Skeletal muscle tissue (tissue), 4 donors: Measurements from ENCODE around the gene UTF1. TPM values are rescaled to one million over a fixed set of nuclear protein-coding genes. Genes with fewer than 3 reads are reported as not detected.

Experiments
- H3K27ac ChIP-seq: one replicate; pipeline ENCODE4 v1.7.0; 2013; ENCODE audit warnings: mild to moderate bottlenecking, low read depth, low read length, inconsistent platforms
- H3K27me3 ChIP-seq, 3 donors: one replicate each; pipeline ENCODE4 v1.7.0; 2013; ENCODE audit warnings: low read length in 3 of 3; ENCODE audit not compliant: control insufficient read depth in 3 of 3, insufficient read depth in 3 of 3
- H3K36me3 ChIP-seq, 3 donors: one replicate each; pipeline ENCODE4 v1.7.0; 2013; ENCODE audit warnings: low read length in 3 of 3; ENCODE audit not compliant: control insufficient read depth in 3 of 3, insufficient read depth in 3 of 3
- H3K4me1 ChIP-seq, 3 donors: one replicate each; pipeline ENCODE4 v1.7.0; 2013; ENCODE audit warnings: low read length in 3 of 3, mild to moderate bottlenecking in 3 of 3; ENCODE audit not compliant: control insufficient read depth in 3 of 3, insufficient read depth in 3 of 3
- H3K4me3 ChIP-seq, 3 donors: one replicate each; pipeline ENCODE4 v1.7.0; 2013; ENCODE audit warnings: low read length in 3 of 3
- H3K9ac ChIP-seq, 3 donors: one replicate each; pipeline ENCODE4 v1.7.0; 2013; ENCODE audit warnings: low read length in 3 of 3, mild to moderate bottlenecking in 3 of 3, moderate library complexity in 2 of 3, low read depth in 1 of 3
- H3K9me3 ChIP-seq, 3 donors: one replicate each; pipeline ENCODE4 v1.7.0; 2013; ENCODE audit warnings: low read length in 3 of 3; ENCODE audit not compliant: control insufficient read depth in 3 of 3
- total RNA-seq: library from RNA; depleted of rRNA; stranded (reverse); fragments of >200 nt; gene quantifications from one replicate; pipeline ENCODE4 v1.2.3, GENCODE V29; 2014
- donor health status: Osteomylitis.

UTF1 gene
- total RNA-seq, 1 donor from 2014 or later = not detected

- H3K9me3 ChIP-seq = no peaks in the 10 kb centered on the region
- no peak overlapping the region for H3K4me3 ChIP-seq
- no peak overlapping the region for H3K9ac ChIP-seq
- no peaks in the 10 kb centered on the region for H3K36me3 ChIP-seq
- H3K4me1 ChIP-seq = no peaks in the 10 kb centered on the region
- H3K27me3 ChIP-seq = peaks cover 17 to 35% (median 30%) of the 10 kb centered on the region in 3 donors
- H3K27ac ChIP-seq = no peak overlapping the region
These were observed 20.9 kb upstream of the UTF1 start for GRCh38 chr10:133209117-133209516.

DNA sequence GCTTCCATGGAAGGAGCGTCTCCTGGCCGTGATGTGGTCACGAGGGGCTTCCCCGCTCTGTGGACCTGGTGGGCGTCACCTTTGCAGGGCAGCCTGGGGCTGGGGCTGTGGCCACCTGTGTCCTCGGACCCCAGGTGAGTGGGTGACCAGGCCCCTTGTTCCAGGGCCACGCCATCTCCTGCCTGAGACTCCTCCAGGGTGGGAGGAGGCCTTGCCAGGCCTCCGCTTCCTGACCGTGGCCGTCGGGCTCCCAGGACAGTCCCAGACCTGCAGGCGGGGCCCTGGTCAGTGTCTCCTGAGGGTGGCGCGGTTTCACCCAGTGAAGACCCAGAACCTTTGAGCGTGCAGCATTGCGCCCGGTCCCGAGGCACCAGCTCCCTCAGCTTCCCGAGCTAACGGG is 20.4 kb upstream of the UTF1 start:
- Histone ChIP-seq H3K9ac (no peak overlapping the region), H3K4me3 (no peak overlapping the region), H3K4me1 (no peaks in the 10 kb centered on the region), H3K27me3 (peaks cover 20 to 39% (median 35%) of the 10 kb centered on the region in 3 donors), H3K9me3 (no peaks in the 10 kb centered on the region), H3K36me3 (no peaks in the 10 kb centered on the region), H3K27ac (no peak overlapping the region)

DNA sequence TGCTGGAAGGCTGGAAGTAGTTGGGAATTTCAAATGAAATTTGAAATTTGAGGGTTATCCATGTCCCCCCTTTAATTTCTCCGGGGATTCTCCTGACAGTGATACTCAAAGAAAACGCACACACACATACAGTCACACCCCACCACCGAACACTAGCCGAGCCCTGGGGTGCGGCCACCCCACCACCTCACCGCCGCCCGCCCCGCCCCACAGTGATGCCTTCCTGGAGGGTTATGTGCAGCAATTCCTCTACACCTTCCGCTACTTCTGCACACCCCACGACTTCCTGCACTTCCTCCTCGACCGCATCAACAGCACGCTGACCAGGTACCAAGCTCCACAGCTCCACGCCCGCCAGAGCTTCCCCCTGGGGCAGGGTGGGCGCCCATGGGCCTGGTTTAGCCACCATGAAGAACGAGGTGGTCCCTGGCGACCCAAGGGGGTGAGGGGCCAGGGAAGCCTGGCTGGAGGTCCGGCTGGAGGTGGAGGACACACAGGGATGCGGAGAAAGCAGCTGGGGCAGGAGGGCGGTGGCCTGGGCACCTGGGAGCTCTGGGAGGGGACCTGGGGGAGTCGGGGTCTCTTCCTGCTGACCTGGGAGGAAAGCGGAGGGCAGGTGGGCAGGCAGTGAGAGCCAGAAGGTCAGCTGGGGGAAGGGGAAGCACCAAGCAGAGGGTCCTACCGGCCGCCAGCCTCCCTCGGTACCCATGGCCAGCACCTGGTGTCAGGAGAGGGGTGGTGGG is 19.4 kb upstream of the UTF1 start:
- peaks cover 20 to 44% (median 39%) of the 10 kb centered on the region in 3 donors for H3K27me3 ChIP-seq
- no peaks in the 10 kb centered on the region for H3K4me1 ChIP-seq
- H3K4me3 ChIP-seq = no peak overlapping the region
- no peaks in the 10 kb centered on the region for H3K36me3 ChIP-seq
- H3K9me3 ChIP-seq = no peaks in the 10 kb centered on the region
- H3K9ac ChIP-seq = no peak overlapping the region
- no peak overlapping the region for H3K27ac ChIP-seq

- no peak overlapping the region for H3K9ac ChIP-seq
- no peaks in the 10 kb centered on the region for H3K9me3 ChIP-seq
- H3K4me1 ChIP-seq = no peaks in the 10 kb centered on the region
- no peaks in the 10 kb centered on the region for H3K36me3 ChIP-seq
- no peak overlapping the region for H3K4me3 ChIP-seq
- H3K27me3 ChIP-seq = peaks cover 20 to 44% (median 42%) of the 10 kb centered on the region in 3 donors
- H3K27ac ChIP-seq = no peak overlapping the region
These were observed 18.7 kb upstream of the UTF1 start for GRCh38 chr10:133211141-133211830.

- H3K27me3 ChIP-seq = peaks cover 20 to 42% (median 39%) of the 10 kb centered on the region in 3 donors
- H3K4me1 ChIP-seq = no peaks in the 10 kb centered on the region
These were observed 17.8 kb upstream of the UTF1 start for GRCh38 chr10:133211959-133212852.

DNA sequence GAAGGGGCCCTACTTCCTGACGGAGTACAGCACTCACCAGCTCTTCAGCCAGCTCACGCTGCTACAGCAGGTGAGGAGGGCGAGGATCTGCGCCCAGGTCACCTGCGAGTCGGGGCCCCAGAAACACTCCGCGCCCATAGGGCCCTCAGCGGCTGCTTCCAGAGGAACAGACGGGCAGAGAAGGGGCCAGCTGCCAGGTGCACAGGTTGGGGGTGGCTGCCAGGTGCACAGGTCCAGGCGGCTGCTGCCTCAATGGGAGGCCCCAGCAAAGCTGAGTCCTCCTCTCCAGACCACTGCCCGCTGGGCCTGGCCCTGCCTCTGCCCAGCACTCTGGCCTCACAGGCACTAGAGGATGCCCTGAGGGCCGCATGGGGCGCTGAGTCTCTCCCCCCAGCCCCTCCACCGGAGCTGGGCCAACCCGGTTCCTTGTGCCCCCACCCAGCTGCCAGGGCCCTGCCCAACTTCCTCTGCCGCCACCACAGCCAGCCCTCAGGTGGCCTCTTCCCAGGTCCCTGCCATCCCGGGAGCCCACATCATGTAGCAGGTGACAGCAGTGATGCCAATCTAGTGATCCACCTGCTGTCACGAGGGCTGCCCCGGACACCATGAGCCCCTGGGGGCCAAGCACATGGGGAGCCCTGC is 17.0 kb upstream of the UTF1 start:
- Histone ChIP-seq H3K27me3 (peaks cover 20 to 43% (median 37%) of the 10 kb centered on the region in 3 donors), H3K9me3 (no peaks in the 10 kb centered on the region), H3K27ac (no peak overlapping the region), H3K9ac (no peak overlapping the region), H3K36me3 (no peaks in the 10 kb centered on the region), H3K4me3 (no peak overlapping the region), H3K4me1 (no peaks in the 10 kb centered on the region)

More at GRCh38 chr10:133211959-133212852, 17.8 kb upstream of the UTF1 start:
- no peak overlapping the region for H3K27ac ChIP-seq
- no peak overlapping the region for H3K4me3 ChIP-seq
- no peak overlapping the region for H3K9ac ChIP-seq
- H3K36me3 ChIP-seq = no peaks in the 10 kb centered on the region
- no peaks in the 10 kb centered on the region for H3K9me3 ChIP-seq

GRCh38 chr10:133213641-133214467 is 16.2 kb upstream of the UTF1 start:
- no peak overlapping the region for H3K27ac ChIP-seq
- H3K9ac ChIP-seq = no peak overlapping the region
- peaks cover 24 to 52% (median 36%) of the 10 kb centered on the region in 3 donors for H3K27me3 ChIP-seq
- no peak overlapping the region for H3K4me3 ChIP-seq
- H3K36me3 ChIP-seq = no peaks in the 10 kb centered on the region
- H3K4me1 ChIP-seq = no peaks in the 10 kb centered on the region
- no peaks in the 10 kb centered on the region for H3K9me3 ChIP-seq

DNA sequence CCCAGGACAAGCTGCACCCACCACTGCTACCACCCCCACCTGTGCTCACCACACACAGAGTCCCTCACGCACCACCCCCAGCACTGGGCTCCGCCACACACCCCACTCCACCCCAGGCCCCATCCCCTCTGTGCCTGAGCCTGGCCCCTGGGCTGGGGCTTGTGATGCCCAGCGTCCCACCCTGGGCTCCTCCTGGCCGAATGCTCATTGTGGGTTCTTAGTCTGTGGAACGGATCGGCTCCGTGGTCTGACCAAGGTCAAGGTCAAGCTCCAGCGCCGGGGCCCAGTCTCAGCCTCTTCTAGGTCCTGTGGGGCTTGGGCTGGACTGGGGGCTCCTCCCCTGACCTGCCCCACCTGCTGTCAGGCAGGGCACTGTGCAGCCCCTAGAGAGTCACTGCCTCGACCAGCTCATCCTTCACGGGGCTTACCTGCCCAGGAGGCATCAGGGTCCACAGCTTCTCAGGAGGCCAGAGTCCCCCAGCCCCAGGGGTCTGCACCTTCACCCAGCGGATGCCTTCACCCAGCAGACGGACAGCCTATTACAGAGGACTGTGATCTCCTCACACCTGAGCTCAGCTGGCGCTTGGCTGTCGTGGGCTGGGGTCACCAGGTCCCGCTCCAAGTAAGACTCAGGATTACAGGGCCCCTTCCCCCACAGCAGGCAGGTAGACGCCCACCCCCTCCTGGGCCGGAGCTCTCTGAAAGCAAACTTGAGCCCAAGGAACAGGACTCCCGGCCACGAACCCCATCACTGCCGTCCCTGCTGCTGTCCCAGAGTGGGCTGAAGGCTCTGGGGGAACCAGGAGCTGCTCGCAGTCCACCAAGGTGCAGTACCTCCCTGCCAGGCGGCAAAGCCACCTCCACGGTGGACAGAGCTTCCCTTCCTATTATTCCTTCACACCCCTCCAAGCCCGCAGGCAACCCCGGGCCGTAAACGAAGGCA is 15.3 kb upstream of the UTF1 start:
- H3K27me3 ChIP-seq = peaks cover 26 to 58% (median 44%) of the 10 kb centered on the region in 3 donors
- H3K4me3 ChIP-seq = no peak overlapping the region
- no peak overlapping the region for H3K9ac ChIP-seq
- H3K36me3 ChIP-seq = no peaks in the 10 kb centered on the region
- H3K9me3 ChIP-seq = no peaks in the 10 kb centered on the region
- no peaks in the 10 kb centered on the region for H3K4me1 ChIP-seq
- H3K27ac ChIP-seq = no peak overlapping the region
